Transverse colon (tissue), 4 donors: ENCODE measurements around the gene ARHGAP24.

ENCODE experiments used
- CTCF ChIP-seq, 5 experiments: fragments of 200-600 bp in 3 of 5; fragments of 450-650 bp in 2 of 5; sonication (generic) in 3 of 5; IDR thresholded peaks; 1 replicate in 2 of 5; 2 replicates in 3 of 5; pipeline ENCODE4 v1.5.1; 2016 to 2017; ENCODE audit warnings: antibody characterized with exemption in 5 of 5, inconsistent platforms in 3 of 5, mild to moderate bottlenecking in 2 of 5, moderate library complexity in 1 of 5
- POLR2AphosphoS5 ChIP-seq, 3 donors: sonication (generic); formaldehyde crosslinking; IDR thresholded peaks; one replicate each; pipeline ENCODE4 v1.6.1; 2016; ENCODE audit warnings: antibody characterized with exemption in 3 of 3

GRCh38 chr4:85946821-85947220, 471.9 kb downstream of the ARHGAP24 start:
- TF ChIP-seq CTCF (IDR thresholded peaks at IDR 0.05) = no peak
- TF ChIP-seq POLR2AphosphoS5 (IDR thresholded peaks at IDR 0.05) = no peak
